HG03103 (cell line): Measurements from ENCODE around the gene ATE1.

Experiments
- ATAC-seq: cut with Tn5 transposase; IDR thresholded peaks from one replicate; pipeline ENCODE4 v1.9.1; 2021; ENCODE audit warnings: low read depth; ENCODE audit not compliant: unreplicated experiment

Gene ATE1

DNA sequence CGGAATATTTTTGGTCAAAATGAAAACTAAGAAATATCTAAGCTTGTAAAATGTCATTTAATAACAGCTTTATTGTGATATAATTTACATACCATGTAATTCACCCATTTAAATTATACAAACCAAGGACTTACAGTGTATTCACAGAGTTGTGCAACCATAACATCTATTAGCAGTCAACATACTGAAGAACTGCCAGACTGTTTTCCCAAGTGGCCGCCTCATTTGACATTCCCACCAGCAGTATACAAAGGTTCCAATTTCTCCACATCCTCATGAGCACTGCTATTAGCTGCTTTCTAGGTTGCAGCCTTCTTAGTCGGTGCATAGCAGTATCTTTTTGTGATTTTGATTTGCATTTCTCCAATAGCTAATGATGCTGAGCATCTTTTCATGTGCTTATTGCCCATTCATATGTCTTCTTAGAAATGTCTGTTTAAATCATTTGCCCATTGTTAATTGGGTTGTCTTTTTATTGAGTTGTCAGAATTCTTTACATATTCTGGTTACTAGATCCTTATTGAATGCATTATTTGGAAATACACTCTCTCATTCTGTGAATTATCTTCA is 176.6 kb downstream of the ATE1 start:
- no peak for ATAC-seq

DNA sequence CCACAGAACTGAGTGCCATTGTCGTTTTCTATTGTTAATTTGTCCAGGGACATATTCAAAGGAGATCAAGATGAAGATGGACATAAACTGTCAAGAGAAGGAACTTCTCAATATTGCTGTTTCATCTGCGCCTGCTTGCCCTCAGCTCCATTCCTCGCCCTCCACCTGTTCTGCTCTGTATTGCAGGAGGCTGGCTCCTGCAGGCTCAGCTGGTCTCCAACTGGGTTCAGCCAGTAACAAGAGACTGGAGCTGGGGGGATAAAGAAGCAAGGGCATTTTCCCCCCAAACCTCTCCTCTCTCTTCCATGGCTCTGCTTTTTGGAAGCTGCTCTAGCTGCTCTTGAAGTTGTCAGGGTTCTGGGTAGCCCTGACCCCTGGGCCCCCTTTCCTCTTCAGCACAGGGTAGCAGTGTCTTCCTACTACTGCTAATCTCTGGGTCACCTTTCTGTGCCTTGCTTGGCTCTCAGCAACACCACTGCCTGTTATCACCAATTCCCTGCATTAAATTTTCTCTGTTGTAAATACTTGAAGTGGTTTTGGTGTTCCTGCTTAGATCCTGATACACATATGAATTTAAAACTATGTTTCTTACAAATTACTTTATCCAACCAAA is 180.6 kb downstream of the ATE1 start:
- no peak for ATAC-seq

DNA sequence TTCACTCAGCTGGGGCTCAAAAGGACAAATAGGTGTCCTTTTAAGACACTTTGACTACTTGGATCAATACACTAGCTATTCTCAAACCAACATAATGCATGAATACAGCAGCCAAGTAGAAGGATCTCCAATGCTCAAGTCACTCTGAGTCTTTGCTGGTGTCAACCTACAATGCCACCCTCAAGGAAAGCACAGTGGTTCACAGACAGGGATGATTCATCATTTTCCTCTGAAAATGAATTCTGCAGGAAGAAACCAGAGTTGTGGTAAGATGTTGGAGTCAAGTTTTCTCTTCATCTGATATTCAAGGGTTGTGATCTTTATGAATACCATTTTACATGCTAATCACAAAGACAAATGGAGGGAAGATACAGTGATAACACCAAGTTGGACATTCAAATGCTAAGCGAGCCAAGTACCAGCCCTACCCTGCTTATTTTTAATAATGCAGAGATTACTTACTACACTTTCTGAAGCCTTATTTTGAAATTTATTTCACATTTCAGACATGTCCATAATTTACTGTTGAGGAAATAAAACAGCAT is 186.5 kb downstream of the ATE1 start:
- ATAC-seq, result no peak

DNA sequence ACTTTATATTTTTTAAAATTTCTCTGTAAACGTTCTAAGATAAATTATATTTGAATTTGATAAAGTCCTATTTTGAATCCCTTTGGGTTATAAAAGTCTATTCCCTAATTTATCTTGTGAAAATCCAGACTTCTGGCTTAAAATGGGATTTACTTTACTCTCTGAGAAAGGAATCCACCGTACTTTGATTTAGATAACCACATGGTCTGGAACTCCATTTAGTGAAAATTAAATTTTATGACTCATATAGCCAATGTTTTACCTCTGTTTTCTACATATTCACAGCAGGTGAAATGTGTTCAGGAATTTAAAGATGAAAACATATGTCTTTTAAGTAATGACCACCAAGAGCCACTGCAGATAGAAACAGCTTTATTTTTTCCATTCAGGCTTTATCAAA is 187.8 kb downstream of the ATE1 start:
- ATAC-seq, result no peak

DNA sequence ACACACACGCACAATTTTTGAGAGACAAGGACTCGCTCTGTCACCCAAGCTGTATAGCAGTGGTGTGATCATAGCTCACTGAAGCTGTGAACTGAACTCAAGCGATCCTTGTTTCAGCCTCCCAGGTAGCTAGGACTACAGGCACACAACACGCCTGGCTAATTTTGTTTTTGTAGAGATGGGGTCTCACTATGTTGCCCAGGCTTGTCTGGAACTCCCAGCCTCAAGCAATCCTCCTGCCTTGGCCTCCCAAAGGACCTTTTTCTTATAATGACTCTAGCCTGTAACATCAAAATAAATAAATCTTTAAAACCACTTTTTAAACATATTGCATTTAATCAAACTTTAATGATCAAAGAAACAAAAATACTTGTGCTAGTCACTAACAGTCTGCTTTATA is 188.7 kb downstream of the ATE1 start:
- ATAC-seq, result no peak

DNA sequence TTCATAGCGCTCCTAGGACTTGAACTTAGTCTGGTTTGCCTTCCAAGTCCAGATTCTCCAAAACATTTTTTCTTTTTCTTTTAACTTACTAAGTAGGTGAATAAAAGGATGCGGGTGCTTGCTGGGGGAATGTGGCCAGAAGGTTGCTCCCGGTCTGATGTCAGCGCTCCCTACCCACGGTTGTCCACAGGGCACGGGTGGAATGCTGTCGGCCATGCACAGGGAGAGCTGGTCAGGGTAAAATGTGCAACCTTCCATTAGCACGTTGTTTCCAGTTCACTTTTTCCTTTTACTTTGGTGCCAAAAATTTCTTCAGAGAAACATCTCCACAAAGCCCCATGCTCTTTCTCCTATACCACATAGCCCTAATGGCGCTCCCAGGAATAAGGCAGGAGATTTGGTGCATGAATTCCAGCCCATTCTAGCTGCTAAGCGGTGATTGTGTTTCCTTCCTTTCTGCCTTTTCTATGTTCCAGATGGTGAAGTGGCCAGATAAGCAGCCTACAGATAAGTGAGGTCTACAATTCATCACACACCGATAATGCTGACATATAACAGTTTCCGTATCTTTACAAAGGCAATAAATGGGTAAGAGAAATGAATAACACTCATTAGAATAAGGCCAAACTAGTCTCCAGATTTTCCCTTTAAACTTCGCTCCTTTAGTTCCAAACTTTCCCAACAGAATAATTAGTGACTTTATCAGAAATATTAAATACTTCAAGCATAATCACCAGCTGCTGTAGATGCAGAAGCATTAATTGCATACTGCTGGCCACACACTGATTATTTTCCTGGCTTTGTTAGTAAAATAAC is 191.3 kb downstream of the ATE1 start:
- ATAC-seq, result no peak

DNA sequence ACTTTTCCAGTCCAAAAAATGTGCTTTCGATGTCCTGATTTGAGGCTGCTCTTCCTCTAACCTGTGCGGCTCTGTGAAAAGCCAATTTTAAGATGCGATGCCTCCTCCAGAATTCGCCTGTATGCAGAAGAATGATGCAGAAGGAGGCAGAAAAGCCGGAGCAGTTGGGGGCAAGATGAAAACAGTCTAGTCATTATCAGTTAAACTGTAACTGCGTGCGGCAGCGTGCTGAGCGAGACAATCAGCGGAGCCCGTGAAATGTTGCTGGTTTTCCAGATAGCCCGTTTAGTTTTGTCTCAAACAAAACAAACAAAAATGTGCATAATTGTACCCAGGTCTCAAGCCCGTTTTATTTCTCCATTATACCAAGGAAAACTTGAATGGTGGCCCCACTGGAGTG is 192.6 kb downstream of the ATE1 start:
- ATAC-seq, result no peak

DNA sequence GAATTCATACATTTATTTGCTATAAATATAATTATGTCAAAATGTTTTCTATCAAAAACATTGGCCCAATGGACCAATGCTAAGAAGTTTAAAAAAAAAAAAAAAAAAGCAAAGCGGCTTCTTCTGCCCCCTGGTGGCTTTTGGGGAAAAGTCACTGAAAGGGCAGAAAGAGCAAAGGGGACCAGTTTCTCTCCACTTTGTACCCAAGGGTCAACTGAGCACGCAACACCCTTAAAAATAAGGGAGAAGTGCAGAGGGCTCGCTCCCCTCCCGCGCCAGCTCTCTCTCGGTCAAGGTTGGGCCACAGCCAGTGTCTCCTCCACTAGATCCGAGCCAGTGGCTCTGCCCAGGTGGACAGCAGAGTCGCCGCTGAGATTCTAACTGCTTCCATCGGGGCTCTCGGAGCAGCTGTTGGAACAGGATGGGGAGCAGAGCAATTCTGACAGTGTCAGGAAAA is 193.2 kb downstream of the ATE1 start:
- no peak for ATAC-seq

DNA sequence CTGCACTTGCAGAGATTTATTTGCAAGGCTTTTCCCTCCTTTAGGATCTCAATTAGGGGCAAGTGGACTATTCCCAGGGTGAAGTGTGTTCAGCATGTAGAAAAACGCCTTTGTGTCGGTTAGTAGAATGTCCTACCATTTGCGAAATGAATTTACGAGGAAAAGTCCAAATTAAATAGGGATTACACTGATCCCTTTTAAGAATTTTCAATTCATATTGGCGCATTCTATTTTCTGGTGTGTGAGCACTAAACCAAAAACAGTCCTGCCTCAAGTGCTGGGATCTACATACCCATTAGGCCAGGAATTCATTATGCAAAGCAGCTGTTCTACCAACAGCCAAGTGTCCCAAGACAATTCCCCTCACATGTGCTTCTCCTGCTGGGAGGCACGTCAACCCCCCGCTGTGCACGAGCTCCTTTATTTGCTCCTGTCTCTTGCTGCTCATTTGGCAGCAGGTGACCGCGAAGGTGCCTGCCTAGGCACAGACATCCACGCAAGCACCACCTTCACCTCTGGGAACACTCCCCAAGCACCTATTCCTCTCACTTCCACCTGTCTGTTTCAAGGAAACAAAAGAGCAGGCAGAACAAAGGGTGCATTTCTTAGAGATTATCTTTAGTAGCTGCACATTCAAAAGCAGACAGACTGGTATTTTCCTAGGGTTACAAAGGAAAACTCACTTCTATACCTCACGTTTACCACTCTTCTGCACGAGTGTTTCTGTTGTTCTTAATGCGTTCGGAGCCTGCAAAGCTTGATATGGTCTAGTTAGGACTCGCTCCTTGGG is 195.0 kb downstream of the ATE1 start:
- no peak for ATAC-seq

DNA sequence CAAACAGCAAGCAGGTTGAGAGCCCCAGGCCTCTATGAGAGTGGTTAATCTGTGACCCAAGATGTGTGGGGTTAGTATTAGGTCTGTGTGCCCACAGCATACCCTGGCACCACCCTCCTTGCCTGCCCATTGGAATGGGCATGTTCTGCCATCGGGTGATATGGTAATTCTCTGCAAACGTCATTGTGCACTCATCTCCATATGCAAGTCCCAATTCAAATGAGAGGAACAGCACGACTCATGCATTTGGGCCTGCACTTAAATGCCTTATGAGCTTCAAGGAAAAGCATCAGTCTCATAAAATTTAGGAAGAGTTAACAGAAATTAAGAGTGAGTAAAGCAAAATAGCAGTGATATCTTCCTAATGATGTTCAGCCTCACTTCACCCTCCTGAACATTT is 195.7 kb downstream of the ATE1 start:
- no peak for ATAC-seq

DNA sequence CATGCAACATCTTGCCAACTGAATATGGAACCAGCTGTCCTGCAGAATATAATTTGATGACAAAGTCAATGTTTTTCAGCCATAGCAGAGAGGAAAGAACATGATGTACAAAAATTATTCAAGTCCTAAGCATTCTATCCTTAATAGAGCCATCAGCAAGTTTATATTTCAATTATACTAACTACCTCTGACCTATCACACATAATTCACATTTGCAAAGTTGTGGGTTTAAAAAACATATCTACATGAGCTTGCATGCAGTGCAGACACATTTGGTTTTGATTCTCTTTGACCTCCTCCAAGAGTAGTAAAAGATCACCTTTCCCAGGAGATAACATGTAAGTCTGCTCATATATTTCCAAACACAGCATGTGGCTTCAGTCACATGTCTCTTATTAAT is 203.5 kb downstream of the ATE1 start:
- no peak for ATAC-seq

DNA sequence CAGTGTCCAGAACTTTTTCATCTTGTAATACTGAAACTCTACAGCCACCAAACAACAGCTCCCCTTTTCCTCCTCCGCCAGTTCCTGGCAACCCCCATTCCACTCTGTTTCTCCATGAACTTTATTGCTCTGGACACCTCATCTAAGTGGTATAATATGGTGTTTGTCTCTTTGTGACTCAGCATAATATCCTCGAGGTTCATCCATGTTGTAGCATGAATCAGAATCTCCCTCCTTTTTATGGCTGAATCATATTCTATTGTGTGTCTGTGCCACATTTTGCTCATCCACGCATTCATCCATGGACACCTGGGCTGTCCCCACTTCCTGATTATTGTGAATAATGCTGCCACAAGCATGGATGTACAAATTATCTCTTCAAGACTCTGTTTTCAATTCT is 205.2 kb downstream of the ATE1 start:
- ATAC-seq, result no peak

DNA sequence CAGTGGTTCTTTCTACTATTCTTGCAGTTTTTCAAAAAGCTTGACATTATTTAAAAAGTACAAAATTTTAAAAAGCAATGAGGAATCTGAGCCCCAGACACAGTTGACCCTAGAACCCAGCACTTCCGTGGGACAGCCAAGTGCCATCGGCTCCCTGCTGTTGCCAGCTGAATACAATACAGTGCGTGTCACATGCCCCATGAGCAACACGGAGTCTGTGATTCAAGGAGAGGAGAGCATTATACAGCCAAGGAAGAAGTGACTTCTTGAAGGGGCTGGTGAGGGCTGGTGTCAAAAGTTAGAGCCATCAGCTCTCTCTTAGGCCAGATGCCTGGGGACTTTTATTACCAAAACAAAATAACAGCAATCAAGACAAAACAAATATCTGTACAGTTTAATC is 206.6 kb downstream of the ATE1 start:
- ATAC-seq, result no peak

DNA sequence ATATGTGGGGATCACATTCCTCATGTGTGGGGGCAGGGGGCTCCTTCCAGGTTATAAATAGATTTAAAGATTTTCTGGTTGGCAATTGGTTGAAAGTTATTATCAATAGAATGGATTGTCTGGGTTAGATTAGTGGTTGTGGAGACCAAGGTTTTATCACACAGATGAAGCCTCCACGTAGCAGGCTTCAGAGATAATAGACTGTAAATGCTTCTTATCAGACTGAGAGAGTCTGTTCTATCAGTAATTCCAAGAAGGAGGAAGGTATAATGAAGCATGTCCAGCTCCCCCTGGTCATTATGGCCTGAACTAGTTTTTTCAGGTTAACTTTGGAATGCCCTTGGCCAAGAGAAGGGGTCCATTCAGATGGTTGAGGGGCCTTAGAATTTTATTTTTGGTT is 211.9 kb downstream of the ATE1 start:
- no peak for ATAC-seq

DNA sequence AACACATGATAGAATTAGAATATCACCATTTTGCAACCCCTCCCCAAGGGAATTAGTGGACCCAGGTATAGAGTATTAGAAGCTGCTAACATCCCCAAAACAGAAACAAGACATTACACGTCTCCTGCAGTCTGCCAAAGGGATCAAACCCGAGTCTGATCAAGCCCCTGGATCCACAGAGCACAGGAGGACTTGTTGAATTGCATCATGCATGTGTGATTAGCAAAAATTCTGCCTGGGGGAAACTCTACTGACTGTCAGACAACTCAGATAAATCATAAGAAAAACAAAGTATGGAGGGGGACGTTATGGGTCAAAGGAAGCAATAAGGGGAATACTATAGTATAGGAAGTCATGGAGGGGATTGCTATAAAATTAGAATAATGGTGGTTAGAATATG is 212.8 kb downstream of the ATE1 start:
- ATAC-seq, result no peak

DNA sequence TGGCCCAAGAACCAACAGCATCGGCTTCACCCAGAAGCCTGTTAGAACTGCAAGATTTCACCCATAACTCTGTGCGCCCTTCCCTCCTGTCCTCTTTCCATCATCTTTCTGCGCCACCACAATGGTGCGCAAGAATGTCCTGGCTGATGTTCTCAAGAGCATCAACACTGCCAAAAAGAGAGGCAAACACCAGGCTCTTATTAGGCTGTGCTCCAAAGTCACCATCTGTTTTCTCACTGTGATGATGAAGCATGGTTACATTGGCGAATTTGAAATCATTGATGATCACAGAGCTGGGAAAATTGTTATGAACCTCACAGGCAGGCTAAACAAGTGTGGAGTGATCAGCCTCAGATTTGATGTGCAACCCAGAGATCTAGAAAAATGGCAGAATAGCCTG is 214.3 kb downstream of the ATE1 start:
- ATAC-seq, result no peak

DNA sequence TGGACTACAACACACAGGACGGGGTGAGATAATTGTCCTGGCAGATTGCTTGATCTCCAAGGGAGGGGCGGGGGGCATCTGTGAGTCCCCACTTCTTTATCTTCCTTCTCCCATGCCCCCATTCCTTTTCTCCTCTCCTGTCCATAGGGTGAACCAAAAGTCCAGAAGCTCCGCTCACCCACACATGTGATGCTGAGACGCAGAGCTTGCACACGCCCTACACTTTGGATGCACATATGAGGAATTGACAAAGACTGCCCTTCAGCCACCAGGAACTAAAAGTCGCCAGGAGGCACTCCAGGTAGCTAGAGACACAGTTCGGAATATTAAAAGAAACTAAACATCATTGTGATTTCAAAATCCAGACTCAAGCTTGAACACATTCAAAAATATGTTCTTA is 216.9 kb downstream of the ATE1 start:
- no peak for ATAC-seq

DNA sequence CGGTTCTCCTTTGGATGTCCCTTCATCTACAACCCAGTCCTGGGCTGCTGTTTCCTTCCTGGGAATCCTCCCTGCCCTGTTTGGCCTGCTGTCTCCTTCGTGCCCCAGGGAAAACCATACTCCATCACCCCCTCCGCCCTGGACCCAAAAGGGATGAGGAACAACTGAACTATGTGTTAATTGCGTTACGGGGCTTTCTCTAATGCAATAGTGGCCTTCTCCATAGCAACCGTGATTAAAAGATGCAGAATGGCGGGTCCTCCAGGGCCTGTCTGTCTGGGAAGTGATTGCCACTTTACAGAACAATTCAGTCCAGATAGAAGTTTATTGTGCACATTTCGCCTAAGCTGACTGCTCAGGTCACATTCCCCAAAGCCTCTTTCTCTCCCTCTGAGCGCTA is 217.6 kb downstream of the ATE1 start:
- ATAC-seq, result no peak

DNA sequence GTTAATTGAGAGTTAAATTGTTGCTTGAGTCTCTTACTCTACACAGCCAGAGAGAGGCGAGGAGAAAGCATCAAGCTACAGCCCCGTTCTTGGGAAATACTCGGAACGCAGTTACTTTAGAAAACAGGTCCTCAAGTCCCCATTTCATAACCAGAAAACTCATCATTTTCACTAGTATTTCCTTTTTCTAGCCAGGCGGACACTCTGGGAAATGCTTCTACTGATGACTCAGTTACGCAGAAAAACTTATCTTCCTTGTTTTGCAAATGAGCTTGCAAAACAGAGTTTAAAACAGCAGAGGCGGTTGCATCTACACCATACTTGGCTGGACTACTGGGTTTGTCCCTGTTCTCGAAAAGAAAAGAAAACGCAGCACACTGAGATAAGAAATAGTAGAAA is 218.2 kb downstream of the ATE1 start:
- no peak for ATAC-seq

DNA sequence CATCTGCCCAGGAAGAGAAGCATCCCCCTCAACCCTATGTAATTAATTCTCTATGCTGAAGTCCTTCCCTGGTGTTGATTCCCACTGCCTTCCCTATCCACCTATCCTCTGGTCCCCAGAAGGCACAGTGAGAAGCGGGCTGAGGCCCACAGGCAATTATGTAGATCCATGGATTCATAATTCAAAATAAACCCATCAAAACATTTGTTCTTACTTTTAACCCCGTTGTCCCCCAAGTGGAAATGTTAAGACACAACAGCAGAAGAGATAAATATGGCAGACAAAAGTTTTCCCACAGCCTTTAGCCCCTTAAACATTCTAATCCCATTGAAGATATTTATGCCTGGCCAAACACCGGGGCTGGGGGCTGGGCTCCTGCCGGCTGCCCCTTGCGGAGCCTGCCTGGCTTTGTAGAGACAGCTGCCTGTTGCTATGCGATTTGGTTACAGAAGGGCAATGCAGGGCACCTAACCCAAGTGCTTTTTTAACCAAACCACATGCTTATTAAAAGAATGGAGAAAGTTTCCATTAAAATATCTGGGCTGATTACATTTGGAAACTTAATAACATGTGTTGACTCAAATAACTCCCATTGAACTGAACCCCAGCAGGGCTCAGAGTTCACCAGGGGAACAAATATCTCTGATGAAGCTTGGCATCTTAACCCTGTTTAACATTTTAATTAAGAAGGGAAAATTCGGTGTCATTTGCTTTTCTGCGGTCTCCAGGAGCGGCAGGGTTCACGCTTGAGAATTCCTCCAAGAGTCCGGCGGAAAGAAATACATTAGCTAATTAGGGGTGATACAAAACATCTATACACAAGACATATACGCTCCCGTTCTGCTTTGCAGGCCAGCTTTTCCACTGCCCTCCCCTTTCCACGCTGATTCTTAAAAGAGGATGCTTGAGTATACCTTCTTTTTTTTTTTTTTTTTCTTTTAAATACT is 218.8 kb downstream of the ATE1 start:
- no peak for ATAC-seq
